ENCODE measurements around the gene GALR3.

DNA sequence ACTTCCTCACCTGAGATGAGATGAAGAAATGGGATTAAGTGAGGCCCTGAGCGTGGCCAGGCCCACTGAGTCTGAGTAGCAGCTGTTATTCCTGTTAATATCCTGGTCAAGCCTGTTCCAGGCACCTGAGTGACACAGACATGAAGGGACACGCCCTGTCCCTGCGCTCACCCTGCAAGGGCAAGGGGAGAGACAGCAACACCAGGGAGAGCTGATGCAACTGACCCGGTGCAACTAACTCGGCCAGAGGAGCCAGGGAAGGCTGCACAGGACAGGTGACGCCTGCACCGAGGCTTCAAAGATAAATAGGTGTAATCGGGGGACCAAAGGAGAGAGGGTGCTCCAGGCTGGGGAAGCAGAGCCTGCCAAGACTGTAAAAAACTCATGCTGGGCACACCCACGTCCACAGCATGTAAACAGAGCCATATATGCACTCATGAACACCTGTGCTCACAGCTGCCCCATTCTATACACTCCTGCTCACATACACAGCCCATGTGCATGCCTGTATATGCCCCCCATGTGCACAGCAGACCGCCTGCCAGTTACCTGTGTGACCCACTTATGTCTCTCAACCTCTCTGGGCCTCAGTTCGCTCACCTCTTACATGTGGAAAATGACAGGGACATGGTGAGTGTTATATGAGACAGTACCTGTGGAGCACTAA, 38.2 kb upstream of the GALR3 start:
- TF ChIP-seq, protein P1, sequence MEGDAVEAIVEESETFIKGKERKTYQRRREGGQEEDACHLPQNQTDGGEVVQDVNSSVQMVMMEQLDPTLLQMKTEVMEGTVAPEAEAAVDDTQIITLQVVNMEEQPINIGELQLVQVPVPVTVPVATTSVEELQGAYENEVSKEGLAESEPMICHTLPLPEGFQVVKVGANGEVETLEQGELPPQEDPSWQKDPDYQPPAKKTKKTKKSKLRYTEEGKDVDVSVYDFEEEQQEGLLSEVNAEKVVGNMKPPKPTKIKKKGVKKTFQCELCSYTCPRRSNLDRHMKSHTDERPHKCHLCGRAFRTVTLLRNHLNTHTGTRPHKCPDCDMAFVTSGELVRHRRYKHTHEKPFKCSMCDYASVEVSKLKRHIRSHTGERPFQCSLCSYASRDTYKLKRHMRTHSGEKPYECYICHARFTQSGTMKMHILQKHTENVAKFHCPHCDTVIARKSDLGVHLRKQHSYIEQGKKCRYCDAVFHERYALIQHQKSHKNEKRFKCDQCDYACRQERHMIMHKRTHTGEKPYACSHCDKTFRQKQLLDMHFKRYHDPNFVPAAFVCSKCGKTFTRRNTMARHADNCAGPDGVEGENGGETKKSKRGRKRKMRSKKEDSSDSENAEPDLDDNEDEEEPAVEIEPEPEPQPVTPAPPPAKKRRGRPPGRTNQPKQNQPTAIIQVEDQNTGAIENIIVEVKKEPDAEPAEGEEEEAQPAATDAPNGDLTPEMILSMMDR (IDR thresholded peaks at IDR 0.05 in 8 of 11, conservative IDR thresholded peaks at IDR 0.05 in 3 of 11) = no peak
- TF ChIP-seq POLR2A (IDR thresholded peaks at IDR 0.05) = no peak

Measured in spleen (tissue), 7 donors.